ENCODE data around the gene ARNT2.
"Not testable (repeated sequence)": the region's sequence is repeated elsewhere in the genome, so short reads cannot be mapped to it uniquely, and the experiment has no call there.

The ARNT2 gene

GRCh38 chr15:80494351-80494751 lies 90.2 kb downstream of the ARNT2 start:
- no peak for DNase-seq

GRCh38 chr15:80494756-80495155 lies 90.6 kb downstream of the ARNT2 start:
- no peak for DNase-seq

GRCh38 chr15:80495401-80495942 lies 91.3 kb downstream of the ARNT2 start:
- no peak for DNase-seq

- no peak for DNase-seq
These were observed 91.9 kb downstream of the ARNT2 start for GRCh38 chr15:80496096-80496495.

GRCh38 chr15:80497221-80497620 lies 93.0 kb downstream of the ARNT2 start:
- DNase-seq: no peak

GRCh38 chr15:80498652-80499051 lies 94.5 kb downstream of the ARNT2 start:
- DNase-seq: no peak

GRCh38 chr15:80500021-80500420 lies 95.8 kb downstream of the ARNT2 start:
- no peak for DNase-seq

- DNase-seq: no peak
These were observed 97.3 kb downstream of the ARNT2 start for GRCh38 chr15:80501476-80501875.

GRCh38 chr15:80502782-80503181 lies 98.6 kb downstream of the ARNT2 start:
- no peak for DNase-seq

- no peak for DNase-seq
These were observed 99.3 kb downstream of the ARNT2 start for GRCh38 chr15:80503319-80503952.

GRCh38 chr15:80504931-80505330 lies 100.7 kb downstream of the ARNT2 start:
- no peak for DNase-seq

- no peak for DNase-seq
These were observed 102.2 kb downstream of the ARNT2 start for GRCh38 chr15:80506286-80506893.

- DNase-seq: no peak
These were observed 102.9 kb downstream of the ARNT2 start for GRCh38 chr15:80507131-80507530.

GRCh38 chr15:80507638-80508316 lies 103.6 kb downstream of the ARNT2 start:
- no peak for DNase-seq

GRCh38 chr15:80508783-80509182 lies 104.6 kb downstream of the ARNT2 start:
- DNase-seq: no peak

GRCh38 chr15:80509800-80510199 lies 105.6 kb downstream of the ARNT2 start:
- no peak for DNase-seq

- not testable (repeated sequence) for DNase-seq
These were observed 106.8 kb downstream of the ARNT2 start for GRCh38 chr15:80510985-80511384.

GRCh38 chr15:80512726-80513660 lies 108.8 kb downstream of the ARNT2 start:
- no peak for DNase-seq

- no peak for DNase-seq
These were observed 110.0 kb downstream of the ARNT2 start for GRCh38 chr15:80514071-80514780.

- DNase-seq: no peak
These were observed 113.1 kb downstream of the ARNT2 start for GRCh38 chr15:80517290-80517689.

GRCh38 chr15:80518522-80518921 lies 114.3 kb downstream of the ARNT2 start:
- no peak for DNase-seq

GRCh38 chr15:80523746-80524145 lies 119.6 kb downstream of the ARNT2 start:
- no peak for DNase-seq

Data from NCI-H1436 (cell line).